GM08714 (cell line): ENCODE measurements around the gene SYT8.

Experiments
- H3K4me3 ChIP-seq: fragments of 200-500 bp; sonication (Bioruptor generic); 2 replicates; pipeline ENCODE4 v1.5.1; 2014; ENCODE audit warnings: mild to moderate bottlenecking, low read length, inconsistent platforms
- ZNF274 ChIP-seq: IDR thresholded peaks from 2 replicates; pipeline ENCODE4 v1.6.1; 2012; ENCODE audit warnings: mild to moderate bottlenecking, low read depth, low read length

Gene SYT8

DNA sequence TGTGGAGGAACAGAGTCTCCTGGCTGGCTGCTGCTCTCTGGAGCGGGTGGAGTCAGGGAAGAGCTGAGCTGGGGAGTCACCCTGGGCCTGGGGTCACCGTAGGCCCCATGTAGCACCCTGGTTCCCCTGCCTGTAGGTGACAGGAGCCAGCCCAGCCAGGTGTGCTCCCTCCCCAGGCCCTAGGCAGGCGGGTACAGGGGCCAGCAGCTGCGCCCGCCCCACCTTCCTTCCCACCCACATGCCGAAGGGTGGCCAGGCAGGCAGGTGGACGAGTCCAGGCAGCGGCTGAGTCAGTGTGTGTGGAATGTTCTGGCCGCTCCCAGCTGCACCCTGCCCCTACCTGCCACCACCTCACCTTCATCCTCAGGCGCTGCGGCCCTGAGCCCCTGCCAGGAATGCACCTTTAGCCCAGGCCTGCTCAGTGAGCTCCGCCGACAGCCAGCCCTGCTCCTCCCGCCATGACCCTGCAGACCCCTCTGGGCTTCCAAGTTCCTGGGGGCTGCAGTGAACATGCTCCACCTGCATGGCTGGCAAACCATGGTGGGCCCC, 654 bp upstream of the SYT8 start:
- no peak for TF ChIP-seq ZNF274
- no peak overlapping the region for H3K4me3 ChIP-seq

DNA sequence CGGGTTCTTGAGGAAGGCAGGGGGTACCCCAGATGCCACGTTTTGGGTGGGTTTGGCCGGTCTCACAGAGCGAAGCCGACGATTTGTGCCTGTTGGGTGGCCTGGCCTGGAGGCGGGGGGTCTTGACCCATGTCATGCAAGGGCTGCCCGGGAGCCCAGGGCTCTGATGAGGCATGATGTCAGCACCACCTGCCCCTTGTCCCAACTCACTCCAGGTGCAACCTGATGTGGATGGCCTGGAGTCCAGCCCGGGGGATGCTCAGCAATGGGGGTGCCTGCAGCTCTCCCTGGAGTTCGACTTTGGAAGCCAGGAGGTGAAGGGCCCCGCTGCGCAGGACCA, 851 bp downstream of the SYT8 start:
- no peak overlapping the region for H3K4me3 ChIP-seq
- TF ChIP-seq ZNF274: no peak

DNA sequence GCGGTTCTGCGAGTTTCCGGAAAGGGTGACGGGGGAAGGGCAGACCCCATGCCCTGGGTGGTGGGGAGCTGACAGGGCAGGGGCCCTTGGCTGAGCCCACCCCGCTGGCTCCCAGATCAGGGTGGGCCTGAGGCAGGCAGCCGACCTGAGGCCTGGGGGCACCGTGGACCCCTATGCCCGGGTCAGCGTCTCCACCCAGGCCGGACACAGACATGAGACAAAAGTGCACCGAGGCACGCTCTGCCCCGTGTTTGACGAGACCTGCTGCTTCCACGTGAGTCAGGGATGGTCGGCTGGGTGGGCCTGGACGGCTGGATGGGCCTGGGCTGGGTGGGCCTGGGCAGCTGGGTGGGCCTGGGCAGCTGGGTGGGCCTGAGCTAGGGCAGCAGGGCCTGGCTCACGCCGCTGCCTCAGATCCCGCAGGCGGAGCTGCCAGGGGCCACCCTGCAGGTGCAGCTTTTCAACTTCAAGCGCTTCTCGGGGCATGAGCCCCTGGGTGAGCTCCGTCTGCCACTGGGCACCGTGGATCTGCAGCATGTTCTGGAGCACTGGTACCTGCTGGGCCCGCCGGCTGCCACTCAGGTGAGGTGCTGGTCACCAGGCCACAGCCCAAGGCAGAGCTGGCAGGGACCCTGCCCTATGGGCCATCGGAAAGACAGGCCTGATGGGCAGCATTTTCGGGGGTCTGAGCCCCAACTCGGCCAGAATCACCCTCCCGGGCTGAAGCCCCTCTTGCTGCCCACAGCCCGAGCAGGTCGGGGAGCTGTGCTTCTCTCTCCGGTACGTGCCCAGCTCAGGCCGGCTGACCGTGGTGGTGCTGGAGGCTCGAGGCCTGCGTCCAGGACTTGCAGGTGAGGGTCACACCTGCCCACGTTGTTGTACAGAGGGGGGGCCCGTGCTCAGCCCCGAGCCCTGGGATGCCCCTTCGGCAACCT, 1.5 kb downstream of the SYT8 start:
- H3K4me3 ChIP-seq: no peak overlapping the region
- TF ChIP-seq ZNF274: no peak

DNA sequence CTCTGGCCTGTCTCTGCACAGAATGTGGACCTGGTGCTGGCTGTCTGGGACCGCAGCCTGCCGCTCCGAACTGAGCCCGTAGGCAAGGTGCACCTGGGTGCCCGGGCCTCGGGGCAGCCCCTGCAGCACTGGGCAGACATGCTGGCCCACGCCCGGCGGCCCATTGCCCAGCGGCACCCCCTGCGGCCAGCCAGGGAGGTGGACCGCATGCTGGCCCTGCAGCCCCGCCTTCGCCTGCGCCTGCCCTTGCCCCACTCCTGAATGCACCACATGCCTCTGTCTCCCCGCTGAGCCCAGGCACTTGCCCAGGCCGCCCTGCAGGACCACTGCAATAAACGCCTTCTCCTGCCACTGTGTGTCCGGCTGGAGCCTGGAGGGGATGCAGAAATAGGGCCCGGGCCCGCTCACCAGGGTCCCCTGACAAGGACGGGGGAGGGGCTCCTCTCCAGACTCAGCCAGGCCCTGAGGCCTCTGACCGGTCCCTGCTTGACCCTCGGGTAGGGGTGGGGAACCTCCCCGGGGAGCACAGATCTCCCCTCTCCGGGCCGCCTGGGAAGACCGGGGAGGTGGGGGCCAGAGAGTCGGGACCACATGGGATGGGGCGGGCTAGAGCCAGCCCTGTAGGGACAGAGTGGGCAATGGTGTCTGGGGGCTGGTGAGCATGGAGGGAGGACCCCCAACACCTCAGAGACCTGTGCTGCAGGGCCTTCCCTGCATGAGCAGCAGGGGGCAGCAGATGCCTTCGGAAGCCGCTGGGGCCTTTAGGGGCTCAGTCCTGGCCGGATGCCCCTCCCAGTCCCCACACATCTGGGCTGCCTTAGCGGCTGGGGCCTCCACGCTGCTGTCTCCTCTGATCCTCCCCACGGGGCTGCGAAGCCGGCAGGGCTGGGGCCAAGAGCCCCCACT, 2.6 kb downstream of the SYT8 start:
- no peak for TF ChIP-seq ZNF274
- H3K4me3 ChIP-seq: no peak overlapping the region

DNA sequence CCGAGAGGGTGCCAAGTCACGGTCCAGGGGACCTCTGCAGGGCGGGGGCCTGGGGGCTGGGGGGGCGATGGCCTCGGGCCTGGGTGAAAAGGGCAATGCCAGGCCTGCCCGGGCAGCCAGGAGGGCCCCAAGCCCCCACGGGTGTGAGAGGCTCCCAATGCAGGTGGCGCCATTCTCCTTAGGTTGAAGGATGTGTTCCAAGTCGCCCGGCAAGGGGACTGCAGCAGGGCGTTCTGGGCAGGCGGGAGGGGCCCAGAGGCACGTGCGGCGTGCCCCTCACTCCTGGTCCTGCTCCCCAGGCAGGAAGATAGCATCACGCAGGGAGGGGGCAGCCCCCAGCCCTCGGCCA, 3.3 kb downstream of the SYT8 start:
- TF ChIP-seq ZNF274: no peak
- H3K4me3 ChIP-seq: no peak overlapping the region

DNA sequence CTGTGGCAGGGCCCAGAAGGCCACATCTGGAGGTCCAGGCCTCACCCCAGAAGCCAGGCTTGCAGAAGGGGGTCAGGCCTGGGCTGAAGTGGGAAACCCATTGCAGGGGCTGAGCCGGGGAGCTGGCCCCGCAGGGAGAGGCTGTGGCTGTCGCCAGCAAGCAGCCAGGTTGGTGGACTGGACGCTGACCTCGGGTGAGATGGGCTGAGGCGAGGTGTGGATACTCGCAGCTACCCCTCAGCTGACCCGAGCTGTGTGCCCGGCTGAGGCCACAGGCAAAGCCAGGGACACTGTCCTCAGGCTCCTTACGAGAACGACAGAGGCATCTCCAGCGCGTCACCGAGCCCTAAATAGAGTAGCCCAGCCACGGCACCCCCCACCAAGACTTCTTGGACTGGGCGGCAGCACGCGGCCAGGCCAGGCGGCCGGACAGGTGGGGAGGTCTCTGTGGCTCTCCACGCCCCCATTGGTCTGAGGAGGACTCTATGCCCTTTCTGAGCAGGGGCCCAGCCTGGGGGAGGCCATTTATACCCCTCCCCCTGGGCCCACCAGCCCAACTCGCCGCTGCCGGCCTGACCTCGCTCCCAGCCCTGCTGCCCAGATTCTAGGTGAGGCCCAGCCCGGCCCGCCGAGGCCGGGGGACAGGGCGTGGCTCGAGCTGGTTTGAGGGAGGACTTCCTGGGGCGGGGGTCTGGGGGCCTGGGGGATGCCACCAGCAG, 3.8 kb downstream of the SYT8 start, which contains the start of gene TNNI2:
TSS of gene TNNI2 (plus strand) at position 556 of the 719 bp plus-strand sequence. CDS start 716 bp downstream, outside the sequence.
- H3K4me3 ChIP-seq: no peak within 1 kb of the TSS
- no peak for TF ChIP-seq ZNF274

DNA sequence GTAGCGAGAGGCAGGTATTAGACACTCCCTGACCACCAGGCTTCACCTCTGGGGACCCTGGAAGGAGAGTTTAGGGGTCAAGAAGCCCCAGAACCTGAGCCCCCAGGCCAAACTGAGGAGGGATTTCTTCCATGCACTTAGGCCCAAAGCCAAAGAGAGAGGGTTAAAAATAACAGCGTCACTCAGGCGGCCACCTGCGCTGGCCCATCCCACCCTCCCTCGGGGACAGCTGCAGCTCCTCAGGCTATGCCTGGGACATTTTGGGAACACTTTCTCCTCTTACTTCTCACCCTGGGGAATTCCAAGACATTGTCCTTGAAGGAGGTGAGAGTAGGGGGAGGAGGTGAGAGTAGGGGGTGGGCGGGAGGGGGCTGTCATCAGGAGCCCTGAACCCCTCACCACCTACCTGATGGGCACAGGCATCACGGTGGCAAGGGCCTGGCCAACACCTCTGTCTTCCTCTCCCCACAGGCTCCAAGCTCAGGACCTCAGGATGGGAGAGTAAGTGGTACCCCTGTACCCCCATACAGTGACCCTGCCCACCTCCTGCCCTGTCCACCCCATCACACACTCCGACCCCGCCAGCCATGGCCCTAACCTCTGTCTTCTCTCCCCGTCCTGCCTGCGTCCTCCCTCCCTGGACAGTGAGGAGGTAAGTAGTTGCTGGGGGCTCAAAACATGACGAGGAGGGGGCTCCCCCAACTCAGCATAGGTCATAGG, 4.6 kb downstream of the SYT8 start:
- no peak overlapping the region for H3K4me3 ChIP-seq
- TF ChIP-seq ZNF274: no peak

DNA sequence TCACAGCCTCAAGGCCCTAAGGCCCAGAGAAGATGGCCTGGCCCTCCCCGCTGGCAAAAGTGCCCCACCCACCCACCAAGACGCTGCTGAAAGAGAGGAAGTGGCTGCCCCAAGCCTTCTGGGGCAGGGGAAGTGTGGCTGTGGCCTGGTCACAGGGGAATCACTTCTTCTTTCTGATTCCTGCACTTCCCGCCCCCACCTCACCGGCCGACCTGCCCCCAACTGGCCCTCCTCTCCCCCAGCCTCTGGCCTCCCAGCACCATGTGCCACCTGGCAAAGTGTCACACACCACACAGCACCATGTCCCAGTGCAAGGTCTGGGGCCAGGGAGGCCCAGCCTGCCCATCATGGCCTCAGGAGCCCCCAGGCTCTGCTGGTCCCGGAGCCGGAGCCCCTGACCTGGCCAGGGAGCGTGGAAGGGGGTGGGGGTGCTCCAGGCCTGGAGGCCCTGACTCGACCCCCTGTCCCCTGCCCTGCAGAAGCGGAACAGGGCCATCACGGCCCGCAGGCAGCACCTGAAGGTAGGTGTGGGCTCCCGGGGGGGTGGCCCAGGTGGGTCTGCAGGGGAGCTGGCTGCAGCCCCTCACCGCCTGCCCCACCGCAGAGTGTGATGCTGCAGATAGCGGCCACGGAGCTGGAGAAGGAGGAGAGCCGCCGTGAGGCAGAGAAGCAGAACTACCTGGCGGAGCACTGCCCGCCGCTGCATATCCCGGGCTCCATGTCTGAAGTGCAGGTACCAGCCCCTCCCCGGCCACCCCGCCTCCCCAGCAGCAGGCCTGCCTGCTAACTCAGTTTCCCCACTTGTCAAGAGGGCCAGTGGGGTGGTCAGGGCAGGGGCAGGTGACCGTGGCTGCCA, 5.4 kb downstream of the SYT8 start:
- TF ChIP-seq ZNF274: no peak
- H3K4me3 ChIP-seq: no peak overlapping the region

DNA sequence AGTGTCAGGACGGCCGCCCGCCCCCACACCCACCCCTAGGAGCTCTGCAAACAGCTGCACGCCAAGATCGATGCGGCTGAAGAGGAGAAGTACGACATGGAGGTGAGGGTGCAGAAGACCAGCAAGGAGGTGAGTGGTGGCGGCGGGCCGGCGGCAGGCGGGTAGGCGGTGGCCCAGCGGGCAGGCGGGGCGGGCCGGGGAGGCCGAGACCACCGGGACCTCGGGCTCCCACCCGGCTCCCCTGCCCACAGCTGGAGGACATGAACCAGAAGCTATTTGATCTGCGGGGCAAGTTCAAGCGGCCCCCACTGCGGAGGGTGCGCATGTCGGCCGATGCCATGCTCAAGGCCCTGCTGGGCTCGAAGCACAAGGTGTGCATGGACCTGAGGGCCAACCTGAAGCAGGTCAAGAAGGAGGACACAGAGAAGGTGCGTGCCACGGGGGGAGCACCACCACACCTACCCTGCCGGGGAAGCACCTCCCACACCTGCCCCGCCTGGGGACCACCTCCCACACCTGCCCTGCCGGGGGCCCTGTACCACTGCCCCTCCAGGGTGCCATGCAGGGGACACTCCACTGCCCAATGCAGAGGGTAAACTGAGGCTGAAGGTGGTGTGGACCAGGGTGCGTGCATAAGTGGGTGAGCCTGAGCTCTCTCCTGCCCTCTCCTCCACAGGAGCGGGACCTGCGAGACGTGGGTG, 6.1 kb downstream of the SYT8 start:
- TF ChIP-seq ZNF274: no peak
- H3K4me3 ChIP-seq: no peak overlapping the region

DNA sequence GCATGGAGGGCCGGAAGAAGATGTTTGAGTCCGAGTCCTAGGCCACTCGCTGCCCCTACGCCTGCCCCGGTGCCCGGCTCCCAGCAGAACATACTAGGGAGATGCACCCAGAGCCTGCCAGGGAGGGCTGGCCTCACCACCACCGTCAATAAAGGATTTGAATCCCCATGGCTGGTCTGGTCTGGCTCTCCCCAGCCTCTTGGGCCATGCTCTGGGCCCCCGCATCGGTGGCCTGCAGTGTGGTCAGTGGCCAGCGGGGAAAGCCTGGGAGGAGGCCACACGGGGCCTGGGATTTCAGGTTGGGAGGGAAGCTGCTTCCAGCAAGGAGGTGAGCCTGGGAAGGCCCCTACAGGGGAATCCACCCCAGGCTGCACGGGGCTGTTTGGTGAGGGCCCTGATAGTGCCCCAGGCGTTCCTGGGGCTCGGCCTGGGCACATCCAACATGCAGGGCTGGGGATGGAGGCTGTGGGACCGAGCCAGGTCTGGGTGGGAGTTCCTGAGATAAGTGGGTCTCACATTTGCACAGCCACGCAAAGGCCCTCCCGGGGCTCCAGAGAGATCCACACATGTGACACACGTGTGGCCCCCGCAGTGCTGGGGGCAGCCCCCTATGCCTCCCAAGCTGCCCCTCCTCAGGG, 6.8 kb downstream of the SYT8 start:
- TF ChIP-seq ZNF274: no peak
- H3K4me3 ChIP-seq: no peak overlapping the region
